CD4-positive, alpha-beta T cell treated with Interleukin-15 for 4 hours (primary cell): ENCODE measurements around the gene CHID1.

ENCODE experiments used
- DNase-seq: peaks from one replicate; pipeline ENCODE4 v3.0.0-alpha.2; 2020; ENCODE audit warnings: low spot score

CHID1 gene

DNA sequence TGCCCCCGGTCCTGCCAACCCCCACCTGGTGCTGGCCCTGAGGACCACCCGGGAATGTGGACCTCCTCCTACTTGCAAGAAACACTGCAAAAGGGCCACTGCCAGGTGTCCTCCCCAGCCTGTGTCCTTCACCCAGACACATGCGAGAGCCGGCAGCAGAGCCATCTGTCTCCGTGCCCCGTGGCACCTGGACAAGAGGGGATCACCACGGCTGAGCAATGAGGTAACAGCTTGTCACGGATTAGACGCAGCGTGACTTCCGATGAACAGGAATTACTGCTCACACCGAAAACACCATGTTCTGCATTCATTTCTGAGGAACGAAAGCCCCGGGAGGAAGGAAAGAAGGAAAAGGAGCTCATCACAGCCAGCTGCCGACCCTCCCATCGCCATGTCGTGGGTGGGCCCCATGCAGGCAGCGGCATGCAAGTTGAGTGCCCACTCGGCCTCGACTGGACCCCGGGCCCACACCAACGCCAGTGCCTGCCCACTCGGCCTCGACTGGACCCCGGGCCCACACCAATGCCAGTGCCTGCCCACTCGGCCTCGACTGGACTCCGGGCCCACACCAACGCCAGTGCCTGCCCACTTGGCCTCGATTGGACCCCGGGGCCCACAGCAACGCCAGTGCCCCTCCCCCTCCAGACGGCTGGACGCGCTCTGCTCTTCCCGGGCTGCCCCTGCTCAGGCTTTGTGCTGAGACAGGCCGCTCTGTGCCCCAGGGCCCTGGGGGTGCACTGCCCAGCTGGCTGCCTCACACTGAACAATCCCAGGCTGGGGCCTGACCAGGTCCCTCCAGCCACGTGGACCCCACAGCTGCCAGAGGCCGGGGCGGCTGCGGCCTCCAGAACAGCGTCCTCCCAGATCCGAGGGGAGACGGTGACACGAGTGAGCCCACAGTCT, 22.0 kb downstream of the CHID1 start:
- no peak for DNase-seq

DNA sequence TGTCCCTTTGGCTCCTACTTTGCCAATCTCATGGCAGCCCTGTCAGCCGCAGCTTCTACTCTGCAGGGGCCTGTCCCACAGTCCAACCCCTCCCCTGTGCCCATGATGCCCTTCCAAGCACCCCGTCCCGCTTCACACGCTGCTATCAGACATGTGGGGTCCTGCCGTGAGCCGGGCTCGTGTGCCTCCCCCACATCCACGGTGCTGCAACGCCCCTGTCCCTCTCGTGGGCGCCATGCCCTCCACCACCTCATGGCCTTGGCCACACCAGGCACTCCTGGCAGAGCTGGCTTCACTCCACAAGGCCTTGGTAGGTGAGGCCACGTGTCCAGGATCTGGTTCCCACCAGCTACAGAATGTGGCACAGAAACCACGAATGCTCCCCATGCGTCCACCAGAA, 23.0 kb downstream of the CHID1 start:
- no peak for DNase-seq

DNA sequence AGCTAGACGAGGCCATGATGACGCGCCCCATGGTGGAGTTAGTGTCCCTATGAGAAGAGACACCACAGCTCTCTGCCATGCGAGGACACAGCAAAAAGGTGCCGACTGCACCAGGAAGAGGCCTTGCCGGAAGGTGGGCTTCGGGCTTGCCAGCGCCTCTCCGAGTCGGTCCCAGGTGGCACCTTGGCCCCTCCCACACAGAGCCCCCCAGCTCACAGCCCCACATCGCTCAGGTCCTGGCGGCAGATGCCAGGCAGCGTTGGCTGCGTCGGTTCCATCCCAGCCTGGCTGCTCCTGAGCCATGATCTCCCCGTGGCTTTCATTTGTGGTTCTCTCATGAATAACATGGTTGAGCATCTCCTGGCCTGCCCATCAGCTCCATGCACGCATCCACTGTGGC, 24.0 kb downstream of the CHID1 start:
- DNase-seq = no peak

DNA sequence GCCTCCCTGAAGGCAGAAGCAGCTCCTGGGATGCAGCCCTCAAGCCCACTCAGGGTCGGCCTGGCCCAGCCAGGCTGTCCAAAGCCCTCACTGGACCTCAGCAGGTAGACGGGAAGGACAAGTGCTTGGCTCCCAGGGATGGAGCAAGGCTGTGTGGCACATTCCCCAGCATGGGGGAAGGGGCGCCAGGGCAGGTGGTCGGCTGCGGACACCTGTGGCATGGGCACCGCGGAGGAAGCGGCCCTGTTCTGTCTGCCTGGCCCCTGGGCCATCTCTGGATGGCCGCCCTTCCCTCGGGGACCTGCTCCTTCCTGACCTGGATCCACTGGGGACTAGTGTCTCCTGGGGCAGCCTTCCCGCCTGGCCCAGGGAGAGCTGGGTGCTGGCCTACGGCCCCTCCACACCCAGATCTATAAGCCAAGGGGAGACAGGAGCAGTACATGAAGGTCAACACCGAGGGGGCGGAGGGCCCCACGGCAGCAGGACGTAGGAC, 26.0 kb downstream of the CHID1 start:
- no peak for DNase-seq

DNA sequence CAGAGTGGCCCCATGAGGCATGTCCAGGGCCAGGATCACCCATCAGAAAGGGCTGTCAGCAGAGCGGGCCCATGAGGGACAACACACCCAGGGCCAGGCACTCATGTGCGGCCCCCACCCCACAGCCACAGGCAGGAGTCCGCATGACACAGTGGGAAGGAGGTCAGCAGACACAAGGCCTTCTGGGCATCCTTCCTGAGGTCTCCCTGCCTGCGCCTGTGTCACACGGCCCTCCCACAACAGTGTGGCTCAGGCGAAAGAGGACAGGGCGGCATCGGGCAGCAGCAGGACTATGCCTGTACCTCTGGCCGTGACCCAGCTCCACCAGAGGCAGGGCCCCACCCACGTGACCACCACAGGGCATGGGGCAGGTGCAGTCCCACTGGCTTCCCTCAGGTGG, 27.1 kb downstream of the CHID1 start:
- no peak for DNase-seq

DNA sequence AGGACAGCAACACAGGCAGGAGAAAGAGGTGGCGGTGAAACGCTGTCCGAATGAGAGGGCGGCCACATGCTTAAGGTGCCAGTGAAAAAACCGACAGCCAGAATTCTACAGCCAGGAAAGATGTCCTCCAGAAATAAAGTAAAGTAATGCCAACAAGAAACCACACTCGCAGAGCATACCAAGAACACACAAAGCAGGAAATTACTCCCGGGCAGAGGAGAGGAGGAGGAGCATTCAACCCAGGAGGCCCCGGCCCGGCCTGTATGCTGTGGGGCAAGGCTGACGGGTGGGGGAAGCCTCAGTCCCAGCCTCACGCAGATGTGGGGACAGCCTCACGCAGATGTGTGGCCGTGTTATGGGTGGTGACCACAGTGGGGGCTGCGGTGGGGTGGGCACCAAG, 28.0 kb downstream of the CHID1 start:
- no peak for DNase-seq

DNA sequence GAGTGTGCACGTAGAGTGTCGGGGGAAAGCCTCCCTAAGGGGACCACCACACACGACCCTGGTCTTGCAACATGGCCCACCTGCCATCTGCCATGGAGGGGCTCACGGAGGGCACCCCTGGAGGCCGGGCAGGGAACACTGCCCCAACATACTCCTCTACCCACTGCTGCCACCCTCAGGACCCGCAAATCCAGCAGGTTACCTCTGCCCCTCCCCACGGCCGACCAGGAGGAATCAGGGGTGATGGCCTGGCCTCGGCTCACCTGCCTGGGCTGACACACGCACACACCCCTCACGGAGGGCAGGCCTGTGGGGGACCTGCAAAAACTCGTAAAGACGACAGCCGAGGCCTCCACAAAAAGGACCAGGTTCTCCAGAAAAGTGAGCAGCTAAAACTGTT, 30.2 kb downstream of the CHID1 start:
- no peak for DNase-seq

DNA sequence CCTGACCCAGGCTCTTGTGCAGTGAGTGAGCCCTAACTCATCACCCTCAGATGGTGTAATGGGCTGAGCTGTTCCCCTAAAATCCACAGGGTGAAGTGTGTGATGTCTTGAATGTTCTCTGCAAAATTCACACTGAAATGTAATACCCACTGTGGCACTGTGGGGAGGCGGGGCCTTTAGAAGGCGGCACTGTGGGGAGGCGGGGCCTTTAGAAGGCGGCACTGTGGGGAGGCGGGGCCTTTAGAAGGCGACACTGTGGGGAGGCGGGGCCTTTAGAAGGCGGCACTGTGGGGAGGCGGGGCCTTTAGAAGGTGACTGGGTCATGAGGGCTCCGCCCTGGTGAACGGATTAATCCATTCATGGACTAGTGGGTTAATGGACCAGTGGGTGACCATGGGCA, 33.0 kb downstream of the CHID1 start:
- no peak for DNase-seq

DNA sequence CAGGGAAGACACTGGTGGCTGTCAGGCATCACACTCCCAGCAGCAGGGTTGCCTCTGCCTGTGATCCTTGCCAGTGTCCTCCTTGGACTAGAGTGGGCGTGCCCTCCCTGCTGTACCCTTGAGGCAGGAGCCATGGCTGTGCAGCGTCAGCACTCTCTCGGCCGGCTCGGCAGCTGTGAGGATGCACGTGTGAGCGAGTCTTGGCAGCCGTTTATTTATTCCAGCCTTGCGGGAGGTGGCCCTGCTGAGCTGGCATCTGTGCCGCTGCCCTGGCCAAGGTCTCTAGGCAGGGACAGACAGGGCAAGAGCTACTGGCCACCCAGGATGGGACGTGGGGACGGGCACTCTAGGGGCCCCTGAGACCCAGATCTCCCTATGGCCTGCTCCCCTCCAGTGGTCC, 34.1 kb downstream of the CHID1 start:
- no peak for DNase-seq

DNA sequence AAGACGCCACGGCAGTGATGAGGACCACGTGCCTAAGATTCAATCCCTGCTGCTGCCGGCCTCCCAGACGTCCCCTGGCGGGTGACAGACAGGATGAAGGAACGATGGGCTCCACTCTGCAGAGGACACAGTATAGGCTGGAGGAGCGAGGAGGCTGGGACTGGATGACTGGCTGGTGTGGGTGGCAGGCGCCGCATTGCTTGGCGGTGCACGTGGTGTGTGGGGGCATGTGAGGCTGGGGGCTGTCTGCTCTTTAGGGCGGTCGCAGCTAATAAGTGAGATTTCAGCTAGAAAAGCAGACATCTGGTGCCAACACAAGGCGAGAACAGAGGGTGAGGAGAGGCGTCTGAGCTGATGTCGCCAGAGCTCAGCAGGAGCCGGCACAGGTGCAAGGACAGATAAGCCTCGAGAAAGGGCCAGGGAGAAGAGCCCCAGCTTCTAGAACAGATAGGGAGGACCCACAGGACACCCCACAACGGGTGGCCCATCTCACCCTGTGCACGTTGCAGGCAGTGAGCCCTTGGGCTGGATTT, 34.8 kb downstream of the CHID1 start:
- no peak for DNase-seq

DNA sequence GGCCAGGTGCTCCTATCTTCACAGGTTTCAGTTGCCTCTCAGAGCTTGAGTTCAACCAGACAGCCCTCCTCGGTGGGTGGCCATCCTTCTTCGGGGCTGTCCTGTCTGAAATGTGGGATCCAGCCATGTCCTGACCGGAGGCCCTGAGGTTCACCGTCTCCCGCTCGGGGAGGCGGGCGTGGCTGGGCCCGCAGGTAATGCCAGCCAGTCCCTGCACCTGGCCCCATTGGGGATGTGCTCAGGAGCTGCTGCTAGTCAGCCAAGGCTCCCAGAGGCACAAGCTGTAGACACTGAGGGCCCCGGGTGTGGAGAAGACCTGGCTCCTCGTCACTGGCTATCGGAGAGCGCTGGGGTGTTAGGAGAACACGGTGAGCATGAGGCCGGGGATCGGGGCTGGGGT, 35.4 kb downstream of the CHID1 start:
- no peak for DNase-seq

DNA sequence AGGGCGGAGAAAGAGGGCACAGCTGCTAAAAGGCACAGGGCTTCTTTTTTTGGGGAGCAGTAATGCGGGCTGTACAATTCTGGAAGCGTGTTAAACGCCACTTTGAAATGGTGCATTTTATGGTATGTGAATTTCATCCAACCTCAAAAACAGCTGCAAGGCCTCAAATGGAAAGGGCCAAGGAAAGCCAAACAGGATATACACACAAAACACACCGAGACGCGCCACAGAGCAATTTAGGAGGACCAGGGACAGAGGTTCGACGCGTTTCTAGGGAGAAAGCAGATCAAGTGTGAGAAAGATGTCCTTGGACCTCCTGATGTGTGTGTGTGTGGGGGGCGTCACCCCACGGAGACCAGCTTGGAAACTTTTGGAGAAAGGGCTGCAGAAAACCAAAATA, 36.9 kb downstream of the CHID1 start:
- no peak for DNase-seq

DNA sequence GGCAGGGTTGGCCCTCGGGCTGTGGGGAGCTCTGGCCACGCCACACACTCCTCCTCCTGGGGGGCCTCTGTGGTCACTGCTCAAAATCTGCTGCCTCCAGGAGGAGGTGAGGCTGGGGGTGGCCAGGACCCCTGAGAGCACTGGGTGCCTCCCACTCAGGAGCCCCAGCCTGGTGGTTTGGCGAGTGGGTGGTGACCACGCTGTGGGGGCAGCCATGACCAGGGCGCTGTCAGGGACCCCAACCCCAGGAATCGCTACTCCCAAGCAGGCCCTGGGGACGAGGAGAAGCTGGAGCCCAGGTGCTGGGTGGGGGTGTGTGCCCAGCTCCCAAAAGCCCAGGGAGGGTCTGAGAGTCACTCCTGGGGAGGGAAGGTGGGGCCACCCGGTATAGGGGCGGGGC, 37.8 kb downstream of the CHID1 start:
- no peak for DNase-seq

DNA sequence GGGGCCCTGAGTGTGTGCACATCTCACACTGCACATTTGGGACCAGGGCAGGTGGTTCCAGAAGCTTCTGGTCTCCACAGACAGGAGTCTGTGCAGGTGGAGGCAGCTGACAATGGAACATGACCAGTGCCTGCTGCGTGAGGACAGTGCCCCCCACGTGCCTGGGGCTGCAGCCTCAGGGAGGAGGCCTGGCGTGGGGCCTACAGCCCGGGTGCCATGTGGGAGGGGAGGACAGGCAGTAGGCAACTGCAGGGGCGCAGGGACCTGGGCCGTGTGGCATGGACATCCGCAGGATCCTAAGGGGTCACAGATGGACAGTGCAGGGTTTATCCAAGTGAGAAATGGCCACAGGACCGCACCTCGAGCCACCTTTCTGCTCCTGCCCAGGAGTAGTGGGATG, 39.1 kb downstream of the CHID1 start:
- no peak for DNase-seq

DNA sequence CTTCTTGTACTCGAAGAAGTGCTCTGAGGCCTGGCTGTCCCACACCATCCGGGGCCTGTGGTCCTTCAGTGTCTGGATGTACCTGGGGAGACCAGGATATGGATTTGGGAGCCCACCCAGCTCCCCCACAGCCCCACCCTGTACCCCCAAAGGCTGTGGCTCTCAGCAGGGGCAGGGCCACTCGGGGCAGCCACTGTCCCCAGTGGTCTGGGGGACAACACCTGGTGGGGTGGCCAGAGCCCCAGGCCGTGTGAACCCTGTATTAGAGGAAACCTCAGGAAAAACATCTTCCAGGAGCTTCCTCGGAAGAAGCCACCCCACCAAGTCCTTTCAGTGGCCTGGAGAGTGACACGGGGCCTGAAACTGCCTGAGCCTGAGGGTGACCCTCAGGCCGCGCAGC, 40.2 kb downstream of the CHID1 start:
- no peak for DNase-seq

DNA sequence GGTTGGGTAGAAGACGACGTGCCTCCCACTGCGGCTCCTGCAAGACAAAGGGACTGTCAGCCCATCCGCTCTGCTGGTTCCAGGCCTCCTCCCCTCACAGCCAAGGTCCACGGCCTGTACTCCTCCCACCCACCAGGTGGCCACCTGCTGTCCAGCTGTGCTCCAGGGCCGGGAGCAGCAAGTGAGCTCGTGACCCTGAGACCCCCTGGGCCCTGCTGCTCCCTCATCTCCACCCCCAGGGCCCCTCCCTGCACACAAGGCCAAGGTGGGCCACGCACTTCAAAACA, 40.5 kb downstream of the CHID1 start:
- no peak for DNase-seq

DNA sequence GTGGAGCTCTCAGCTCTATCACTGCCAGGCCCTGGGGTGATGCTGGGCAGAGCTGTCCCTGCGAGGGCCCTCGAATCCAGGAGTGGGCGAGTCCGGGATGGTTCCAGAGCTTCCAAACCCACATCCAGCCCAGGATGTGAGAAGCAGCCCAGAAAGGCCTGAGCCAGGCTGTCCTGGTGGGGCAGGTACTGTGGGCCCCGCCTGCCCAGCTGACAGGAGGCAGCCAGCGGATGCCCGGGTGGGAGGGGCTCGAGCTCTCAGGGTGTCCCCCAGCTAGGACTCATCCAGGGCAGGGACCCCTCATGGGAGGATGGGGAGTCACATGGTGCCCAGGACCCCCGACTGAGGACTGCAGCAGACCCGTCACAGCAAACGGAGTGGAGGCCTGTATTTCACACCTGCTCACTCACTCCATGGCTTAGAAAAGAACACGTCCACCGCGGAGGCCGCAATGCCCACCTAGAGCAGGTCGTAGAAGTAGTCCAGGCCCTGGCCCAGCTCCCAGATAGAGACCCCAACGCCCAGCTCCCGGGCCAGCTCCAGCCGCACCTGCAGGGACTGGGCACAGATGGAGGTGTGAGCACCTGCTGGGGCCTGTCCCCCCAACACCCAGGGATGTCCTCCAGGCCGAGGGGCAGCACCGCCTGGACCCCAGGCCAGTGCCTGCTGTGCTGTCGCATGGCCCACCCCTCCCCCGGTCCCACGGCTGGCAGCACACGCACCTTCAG, 41.0 kb downstream of the CHID1 start:
- no peak for DNase-seq

DNA sequence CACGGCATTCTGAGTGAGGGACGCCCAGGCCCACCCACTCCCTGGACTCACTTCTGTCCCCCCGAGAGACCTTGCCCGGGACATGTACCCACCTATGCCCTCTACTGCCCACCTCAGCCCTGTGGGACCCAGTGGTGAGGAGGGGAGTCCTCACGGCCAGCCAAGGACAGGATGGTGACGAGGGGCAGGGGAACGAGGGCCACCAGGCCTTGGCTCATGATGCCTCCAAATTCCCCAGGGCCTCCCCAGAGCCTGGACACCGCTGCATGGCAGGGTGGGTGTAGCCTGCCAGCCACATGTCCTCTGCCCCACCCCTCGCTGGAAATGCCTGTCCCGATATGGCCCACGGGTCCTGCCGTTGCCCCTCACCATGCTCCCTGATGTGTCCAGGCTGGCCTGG, 41.8 kb downstream of the CHID1 start:
- no peak for DNase-seq

DNA sequence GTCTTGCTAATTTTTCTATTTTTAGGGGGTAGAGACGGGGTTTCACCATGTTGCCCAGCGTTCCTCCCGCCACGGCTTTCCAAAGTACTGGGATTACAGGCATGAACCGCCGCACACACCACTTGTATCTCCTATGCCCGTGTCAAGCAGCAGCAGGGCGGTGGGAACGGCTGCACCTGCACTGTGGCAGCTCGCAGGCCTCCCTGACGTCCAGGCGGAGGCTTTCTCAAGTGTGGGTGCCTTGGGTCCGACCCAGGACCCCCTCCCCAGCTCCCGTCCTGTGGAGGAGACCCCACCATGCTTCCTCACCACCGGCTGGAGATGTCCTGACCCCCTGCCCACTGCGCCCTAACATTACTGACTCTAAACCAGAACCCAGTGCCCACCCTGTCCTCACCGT, 42.2 kb downstream of the CHID1 start:
- no peak for DNase-seq

DNA sequence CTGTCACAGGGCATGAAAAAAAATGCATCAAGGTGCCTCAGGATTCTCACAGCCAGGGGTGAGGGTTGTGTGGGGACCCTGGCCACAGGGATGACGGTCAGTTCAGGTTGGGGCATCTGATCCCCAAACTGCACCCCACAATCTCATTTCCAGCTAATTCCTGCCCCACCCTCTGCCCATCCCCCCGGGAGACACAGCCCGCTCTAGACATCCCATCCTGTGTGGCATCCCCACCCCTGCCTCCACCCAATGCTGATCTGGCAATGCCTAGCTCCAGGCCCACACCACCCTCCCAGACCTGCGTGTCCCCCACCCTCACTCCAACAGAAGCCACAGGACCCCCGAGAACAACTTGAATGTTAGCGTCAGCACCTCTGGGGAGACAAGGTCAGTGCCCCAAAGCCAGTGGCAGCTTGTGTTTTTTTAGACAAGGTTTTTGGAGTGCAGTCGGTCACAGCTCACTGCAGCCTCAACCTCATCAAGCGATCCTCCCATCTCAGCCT, 42.7 kb downstream of the CHID1 start:
- no peak for DNase-seq

DNA sequence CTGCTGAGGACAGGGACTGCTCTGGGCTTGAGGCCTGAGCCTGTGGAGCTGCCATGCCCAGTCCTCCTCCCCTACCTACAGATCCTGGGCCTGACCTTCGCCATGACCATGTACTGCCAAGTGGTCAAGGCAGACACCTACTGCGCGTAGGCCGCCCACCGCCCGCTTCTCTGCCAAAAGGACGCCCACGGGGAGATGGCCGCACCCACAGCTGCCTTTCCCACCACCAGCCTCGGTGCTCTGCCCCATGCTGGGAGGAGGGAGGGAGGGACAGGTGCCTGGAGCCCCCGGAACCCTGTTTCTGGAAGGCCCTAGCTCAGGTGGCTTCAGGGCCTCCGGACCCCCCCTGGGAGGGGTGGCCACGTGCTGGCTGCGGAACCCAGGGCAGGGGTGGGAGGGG, 44.1 kb downstream of the CHID1 start:
- no peak for DNase-seq

DNA sequence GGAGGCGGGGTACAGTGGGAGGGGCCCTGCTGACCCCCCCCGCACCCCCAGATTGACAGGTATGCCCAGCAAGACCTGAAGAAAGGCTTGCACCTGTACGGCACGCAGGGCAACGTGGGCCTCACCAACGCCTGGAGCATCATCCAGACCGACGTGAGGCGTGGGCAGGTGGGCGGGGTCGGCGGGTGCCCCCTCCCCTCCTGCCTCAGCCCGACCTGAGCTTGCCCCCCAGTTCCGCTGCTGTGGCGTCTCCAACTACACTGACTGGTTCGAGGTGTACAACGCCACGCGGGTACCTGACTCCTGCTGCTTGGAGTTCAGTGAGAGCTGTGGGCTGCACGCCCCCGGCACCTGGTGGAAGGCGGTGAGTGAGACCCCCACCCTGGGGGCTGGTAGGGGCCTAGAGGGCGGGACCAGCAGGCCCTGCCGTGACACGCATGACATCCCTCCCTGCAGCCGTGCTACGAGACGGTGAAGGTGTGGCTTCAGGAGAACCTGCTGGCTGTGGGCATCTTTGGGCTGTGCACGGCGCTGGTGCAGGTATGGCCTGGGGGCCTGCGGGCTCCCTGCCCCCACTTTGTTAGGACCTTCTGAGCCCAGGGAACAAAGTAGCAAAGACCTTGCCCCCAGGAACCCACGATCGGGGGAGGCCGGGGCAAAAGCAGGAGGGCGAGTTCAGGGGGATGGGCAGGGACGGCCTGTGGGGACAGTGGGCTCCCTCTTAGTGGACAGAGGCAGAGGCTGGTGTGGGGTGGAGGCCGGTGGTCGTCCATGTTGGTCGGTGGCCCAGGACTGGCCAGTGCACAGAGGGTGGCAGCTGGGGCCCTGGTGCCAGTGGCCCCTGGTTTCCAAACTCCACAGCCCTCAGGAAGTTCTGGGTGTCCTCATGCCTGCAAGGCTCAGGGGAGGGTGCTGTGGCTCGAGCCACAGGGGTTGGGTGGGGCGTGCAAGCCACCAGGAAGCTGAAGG, 44.9 kb downstream of the CHID1 start:
- no peak for DNase-seq
